Measurements from ENCODE around the gene PCSK6. TPM values are rescaled to one million over a fixed set of nuclear protein-coding genes. Genes with fewer than 3 reads are reported as not detected.
"Not testable (repeated sequence)": the region's sequence is repeated elsewhere in the genome, so short reads cannot be mapped to it uniquely, and the experiment has no call there.

The PCSK6 gene
- total and polyA plus RNA-seq, 2 experiments from 2014 or later, result 4.8 to 6.4 TPM

- no peaks in the 10 kb centered on the region for H3K27me3 ChIP-seq
- no peak overlapping the region for H3K27ac ChIP-seq
- no peak for TF ChIP-seq CTCF (IDR thresholded peaks at IDR 0.05; ENCODE audit: low read depth, low read length)
- H3K4me1 ChIP-seq (ENCODE audit: low read depth), result no peaks in the 10 kb centered on the region
- no peak for DNase-seq (ENCODE audit: low read depth in 1 of 2, low spot score in 1 of 2)
- no peaks in the 10 kb centered on the region for H3K9me3 ChIP-seq (ENCODE audit: low read depth)
- H3K4me3 ChIP-seq, result no peak overlapping the region
- no peaks in the 10 kb centered on the region for H3K36me3 ChIP-seq
Measured at GRCh38 chr15:101407966-101408775, 81.3 kb downstream of the PCSK6 start.

GRCh38 chr15:101407439-101407838, 82.1 kb downstream of the PCSK6 start:
- DNase-seq (ENCODE audit: low read depth in 1 of 2, low spot score in 1 of 2), result no peak
- Histone ChIP-seq H3K9me3 (ENCODE audit: low read depth) (no peaks in the 10 kb centered on the region), H3K27me3 (no peaks in the 10 kb centered on the region), H3K27ac (no peak overlapping the region), H3K36me3 (no peaks in the 10 kb centered on the region), H3K4me3 (no peak overlapping the region), H3K4me1 (ENCODE audit: low read depth) (no peaks in the 10 kb centered on the region)
- no peak for TF ChIP-seq CTCF (IDR thresholded peaks at IDR 0.05; ENCODE audit: low read depth, low read length)

GRCh38 chr15:101406526-101407195, 82.8 kb downstream of the PCSK6 start:
- Histone ChIP-seq H3K9me3 (ENCODE audit: low read depth) (no peaks in the 10 kb centered on the region), H3K36me3 (no peaks in the 10 kb centered on the region), H3K27ac (no peak overlapping the region), H3K4me3 (no peak overlapping the region), H3K4me1 (ENCODE audit: low read depth) (no peaks in the 10 kb centered on the region), H3K27me3 (no peaks in the 10 kb centered on the region)
- TF ChIP-seq CTCF (IDR thresholded peaks at IDR 0.05; ENCODE audit: low read depth, low read length), result no peak
- DNase-seq (ENCODE audit: low read depth in 1 of 2, low spot score in 1 of 2), result no peak

GRCh38 chr15:101406036-101406435, 83.5 kb downstream of the PCSK6 start:
- no peak for DNase-seq (ENCODE audit: low read depth in 1 of 2, low spot score in 1 of 2)
- Histone ChIP-seq H3K4me3 (no peak overlapping the region), H3K9me3 (ENCODE audit: low read depth) (no peaks in the 10 kb centered on the region), H3K4me1 (ENCODE audit: low read depth) (no peaks in the 10 kb centered on the region), H3K27me3 (no peaks in the 10 kb centered on the region), H3K36me3 (no peaks in the 10 kb centered on the region), H3K27ac (no peak overlapping the region)
- no peak for TF ChIP-seq CTCF (IDR thresholded peaks at IDR 0.05; ENCODE audit: low read depth, low read length)

- H3K4me1 ChIP-seq (ENCODE audit: low read depth), result no peaks in the 10 kb centered on the region
- H3K9me3 ChIP-seq (ENCODE audit: low read depth), result no peaks in the 10 kb centered on the region
- H3K27me3 ChIP-seq, result no peaks in the 10 kb centered on the region
- no peak for DNase-seq (ENCODE audit: low read depth in 1 of 2, low spot score in 1 of 2)
- H3K4me3 ChIP-seq, result no peak overlapping the region
- no peak for TF ChIP-seq CTCF (IDR thresholded peaks at IDR 0.05; ENCODE audit: low read depth, low read length)
- no peaks in the 10 kb centered on the region for H3K36me3 ChIP-seq
- no peak overlapping the region for H3K27ac ChIP-seq
Measured at GRCh38 chr15:101404245-101404644, 85.3 kb downstream of the PCSK6 start.

- not testable (repeated sequence) for H3K4me1 ChIP-seq (ENCODE audit: low read depth); H3K27ac ChIP-seq; DNase-seq (ENCODE audit: low read depth in 1 of 2, low spot score in 1 of 2)
Measured at GRCh38 chr15:101402883-101403282, 86.6 kb downstream of the PCSK6 start.

More at GRCh38 chr15:101402883-101403282, 86.6 kb downstream of the PCSK6 start:
- H3K4me3 ChIP-seq; H3K9me3 ChIP-seq (ENCODE audit: low read depth); H3K36me3 ChIP-seq; H3K27me3 ChIP-seq: not testable (repeated sequence)

All from cardiac muscle cell (in vitro differentiated cells and primary cell).